Stimulated activated CD8-positive, alpha-beta memory T cell treated with anti-CD3 and anti-CD28 coated beads, Interleukin-15, amount 100 ng/mL, for 48 hours (primary cell): ENCODE results near the gene SPATA25.
A peak's percentile ranks its signal among the peaks of the same experiment; 100 is the strongest.

ENCODE experiments used
- DNase-seq, 2 donors: peaks; one replicate each; pipeline ENCODE4 v3.0.0-alpha.2; 2020; ENCODE audit warnings: low read depth in 2 of 2

Gene SPATA25

DNA sequence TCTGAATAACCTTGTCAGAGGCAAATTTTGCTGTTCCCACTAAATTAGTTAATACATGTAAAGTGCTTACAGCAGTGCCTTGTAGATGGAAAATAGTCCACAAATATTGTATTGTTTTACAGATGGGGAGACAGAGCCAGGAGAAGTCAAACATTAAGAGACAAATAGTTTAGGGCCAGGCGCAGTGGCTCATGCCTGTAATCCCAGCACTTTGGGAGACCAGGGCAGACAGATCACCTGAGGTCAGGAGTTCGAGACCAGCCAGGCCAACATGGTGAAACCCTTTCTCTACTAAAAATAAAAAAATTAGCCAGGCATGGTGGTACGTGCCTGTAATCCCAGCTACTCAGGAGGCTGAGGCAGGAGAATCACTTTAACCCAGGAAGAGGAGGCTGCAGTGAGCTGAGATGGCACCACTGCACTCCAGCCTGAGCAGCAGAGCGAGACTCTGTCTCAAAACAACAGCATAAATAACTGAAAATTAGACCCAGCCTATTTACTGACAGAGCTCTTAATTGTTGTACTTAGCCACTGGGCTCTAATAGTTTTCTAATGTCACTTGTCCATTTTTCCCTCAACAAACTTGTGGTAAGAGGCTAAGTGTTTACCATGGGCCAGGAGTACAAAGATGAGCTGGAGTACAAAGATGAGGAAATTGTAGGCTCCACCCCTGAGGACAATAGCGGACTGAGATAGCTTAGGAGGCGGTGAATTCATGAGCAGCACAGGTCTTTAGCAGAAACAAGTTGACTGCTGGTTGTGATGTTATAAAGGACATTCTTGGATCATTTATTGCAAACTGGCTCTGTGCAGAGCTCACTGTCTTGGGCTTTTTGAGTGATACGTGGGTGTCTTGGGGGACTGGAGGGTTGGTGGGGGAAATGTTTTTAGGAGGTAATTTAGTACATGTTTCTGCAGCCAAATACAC, 23.6 kb downstream of the SPATA25 start:
- no peak for DNase-seq

DNA sequence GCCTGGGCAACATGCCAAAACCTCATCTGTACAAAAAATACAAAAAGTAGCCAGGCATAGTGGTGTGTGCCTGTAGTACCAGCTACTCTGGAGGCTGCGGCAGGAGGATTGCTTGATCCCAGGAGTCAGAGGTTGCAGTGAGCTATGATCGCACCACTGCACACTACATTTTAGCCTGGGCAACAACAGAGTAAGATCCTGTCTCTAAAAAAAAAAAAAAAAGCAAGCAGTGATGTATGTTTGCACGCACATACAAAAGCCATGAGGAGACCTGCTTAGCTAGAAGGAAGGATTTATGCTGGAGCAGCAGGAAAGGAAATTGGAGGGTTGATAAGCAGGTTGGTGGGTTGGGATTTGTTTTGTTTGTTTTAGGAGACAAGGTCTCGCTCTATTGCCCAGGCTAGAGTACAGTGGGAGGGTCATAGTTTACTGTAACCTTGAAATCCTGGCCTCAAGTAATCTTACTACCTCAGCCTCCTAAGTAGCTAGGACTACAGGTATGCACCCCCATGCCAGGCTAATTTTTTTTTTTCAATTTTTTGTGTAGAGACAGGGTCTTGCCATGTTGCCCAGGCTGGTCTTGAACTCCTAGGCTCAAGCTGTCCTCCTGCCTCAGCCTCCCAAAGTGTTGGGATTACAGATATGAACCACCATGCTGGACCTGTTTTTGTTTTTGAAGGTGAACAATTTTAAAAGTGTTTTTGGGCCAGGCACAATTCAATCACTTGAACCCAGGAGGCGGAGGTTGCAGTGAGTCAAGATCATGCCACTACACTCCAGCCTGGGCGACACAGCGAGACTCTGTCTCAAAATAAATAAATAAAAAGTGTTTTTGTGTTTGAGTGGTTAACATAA, 26.0 kb downstream of the SPATA25 start:
- no peak for DNase-seq

DNA sequence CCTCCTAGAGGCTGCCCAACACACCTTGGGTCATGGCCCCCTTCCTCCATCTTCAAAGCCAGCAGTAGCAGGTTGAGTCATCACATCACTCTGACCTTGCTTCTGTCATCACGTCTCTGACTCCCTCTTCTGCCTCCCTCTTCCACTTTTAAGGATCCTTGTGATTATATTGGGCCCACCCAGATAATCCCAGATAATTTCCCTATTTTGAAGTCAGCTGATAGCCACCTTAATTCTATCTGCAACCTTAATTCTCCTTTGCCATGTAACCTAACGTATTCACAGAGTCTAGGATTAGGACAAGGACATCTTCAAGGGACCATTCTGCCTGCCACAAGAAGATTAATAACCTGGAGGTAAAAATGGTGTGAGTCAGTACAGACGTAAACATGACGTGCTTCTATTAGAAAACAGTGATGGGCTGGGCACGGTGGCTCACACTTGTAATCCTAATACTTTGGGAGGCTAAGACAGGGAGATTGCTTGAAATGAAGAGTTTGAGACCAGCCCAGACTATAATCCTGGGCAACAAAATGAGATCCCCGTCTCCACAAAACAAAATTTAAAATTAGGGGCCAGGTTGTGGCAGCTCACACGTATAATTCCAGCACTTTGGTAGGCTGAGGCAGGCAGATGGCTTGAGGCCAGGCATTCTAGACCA, 26.7 kb downstream of the SPATA25 start:
- no peak for DNase-seq

DNA sequence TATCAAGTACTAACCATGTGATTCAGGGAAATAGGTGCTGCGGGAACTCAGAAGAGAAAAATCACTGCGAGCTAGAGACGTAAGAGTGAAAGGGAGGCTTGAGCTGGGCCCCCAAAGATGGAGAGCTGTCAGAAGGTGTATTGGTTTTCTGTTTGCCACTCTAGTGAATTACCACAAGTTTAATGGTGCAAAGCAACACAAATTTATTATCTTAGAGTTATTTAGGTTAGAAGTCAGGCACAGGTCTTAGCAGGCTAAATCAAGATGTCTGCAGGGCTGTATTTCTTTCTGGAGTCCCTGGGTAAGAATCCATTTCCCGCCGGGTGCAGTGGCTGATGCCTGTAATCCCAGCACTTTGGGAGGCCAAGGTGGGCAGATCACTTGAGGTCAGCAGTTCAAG, 27.5 kb downstream of the SPATA25 start:
- DNase-seq, result no peak

DNA sequence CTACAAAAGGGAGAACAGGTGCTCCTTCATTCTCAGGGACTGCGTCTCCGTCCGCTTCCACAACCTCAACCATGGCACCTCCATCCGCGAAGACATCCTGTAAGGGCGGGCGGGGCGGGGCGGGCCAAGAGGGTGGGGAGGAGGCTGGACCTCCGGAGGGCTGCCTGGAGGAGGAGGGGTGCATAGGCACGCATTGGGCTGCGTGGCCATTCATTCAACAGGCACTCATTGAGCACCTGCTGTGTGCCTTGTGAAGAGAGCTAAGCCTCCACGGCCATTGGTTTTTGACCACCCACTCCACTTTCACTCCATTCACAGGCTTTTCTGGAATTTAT, 29.6 kb downstream of the SPATA25 start:
- DNase-seq, result peak in 1 of 2 donors; percentile 38

DNA sequence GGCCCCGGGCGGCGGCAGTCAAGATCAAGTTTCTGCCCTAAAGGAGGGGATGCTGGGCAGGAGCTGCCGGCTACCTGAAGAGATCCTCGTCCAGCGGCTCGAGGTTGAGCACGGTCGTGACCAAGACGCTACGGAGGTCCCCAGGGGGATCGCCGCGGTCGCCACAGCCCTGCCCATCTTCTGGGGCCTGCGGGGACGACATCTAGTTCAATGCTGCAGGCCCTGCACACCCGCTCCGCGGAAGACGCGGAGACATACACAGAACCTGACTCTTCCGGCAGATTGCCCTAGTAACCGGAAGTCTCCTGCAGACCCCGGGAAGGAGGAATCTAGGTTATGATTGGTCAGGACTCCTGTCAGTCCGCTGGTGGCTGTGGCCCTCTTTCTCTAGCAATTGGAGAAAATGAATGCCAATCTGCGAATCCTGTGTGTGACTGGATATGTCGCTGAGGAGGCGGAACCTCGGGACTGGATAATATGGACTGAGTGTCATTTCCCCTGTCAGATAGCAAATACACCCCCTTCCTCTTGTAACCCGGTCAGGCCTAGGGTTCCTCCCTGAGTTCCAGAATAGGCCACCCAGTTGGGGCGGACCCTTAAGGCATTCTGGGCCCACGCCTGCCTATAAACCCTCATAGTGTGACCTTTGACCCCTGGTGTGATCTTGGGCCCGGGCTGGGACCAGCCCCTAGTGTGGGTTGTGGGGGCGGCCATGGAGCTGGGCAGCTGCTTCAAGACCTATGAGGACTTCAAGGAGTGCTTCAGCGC, 30.1 kb downstream of the SPATA25 start, which contains the start of the genes ACOT8 and ZSWIM3:
TSS of gene ACOT8 (minus strand) at position 279 of the 768 bp plus-strand sequence. CDS start at position 202, 77 bp downstream.
TSS of gene ZSWIM3 (plus strand) at position 501 of the 768 bp plus-strand sequence. CDS start at position 713, 212 bp downstream.
- DNase-seq, result peak; percentile 89 to 90

DNA sequence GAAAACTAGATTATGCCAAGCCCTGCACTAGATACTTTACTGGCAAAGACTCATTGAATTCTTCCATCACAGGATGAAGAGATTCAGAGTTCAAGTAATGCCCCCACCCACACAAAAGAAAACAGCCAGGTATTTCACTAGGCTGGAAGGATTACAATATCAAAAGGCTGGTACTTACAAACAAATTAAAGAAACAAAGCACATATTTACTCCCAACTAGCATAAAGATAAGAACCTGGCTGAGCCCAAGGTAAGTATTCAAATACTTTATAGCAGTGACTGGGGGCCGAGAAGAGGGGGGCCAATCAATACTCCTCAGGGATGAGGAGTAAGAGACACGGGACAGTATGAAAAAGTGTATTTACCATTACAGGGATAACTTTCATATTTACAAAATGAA, 33.9 kb downstream of the SPATA25 start:
- no peak for DNase-seq

DNA sequence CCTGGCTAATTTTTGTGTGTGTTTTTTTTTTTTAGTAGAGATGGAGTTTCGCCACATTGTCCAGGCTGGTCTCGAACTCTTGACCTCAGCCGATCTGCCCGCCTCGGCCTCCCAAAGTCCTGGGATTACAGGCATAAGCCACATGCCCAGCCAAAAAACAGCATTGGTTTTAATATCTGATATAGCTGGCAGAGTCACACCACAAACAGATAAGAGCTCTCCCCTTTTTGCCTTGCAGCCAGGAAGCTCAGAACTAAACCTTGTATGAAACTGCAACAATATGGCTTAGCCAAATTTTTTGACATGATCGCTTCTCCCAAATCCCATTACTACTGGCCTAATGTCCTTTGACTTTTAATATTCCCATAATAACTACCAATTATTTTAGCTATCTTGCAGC, 35.1 kb downstream of the SPATA25 start:
- no peak for DNase-seq

DNA sequence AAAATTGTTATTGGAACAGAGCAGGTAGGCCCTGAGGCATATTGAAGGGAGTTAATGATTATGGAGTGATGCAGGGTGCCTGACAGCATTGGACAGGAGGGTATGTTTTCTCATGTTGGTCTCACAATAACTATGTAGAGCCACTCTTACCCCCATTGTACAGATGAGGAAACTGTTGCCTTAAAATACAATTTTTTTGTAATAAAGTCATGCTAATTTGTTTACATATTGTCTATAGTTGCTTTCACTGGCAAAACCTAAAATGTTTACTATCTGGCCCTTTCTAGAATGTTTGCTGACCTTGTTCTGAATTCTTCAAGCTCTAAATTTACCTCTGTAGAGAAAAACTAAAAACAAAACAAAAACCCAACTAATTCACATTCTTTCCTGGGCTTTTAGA, 35.9 kb downstream of the SPATA25 start:
- no peak for DNase-seq

DNA sequence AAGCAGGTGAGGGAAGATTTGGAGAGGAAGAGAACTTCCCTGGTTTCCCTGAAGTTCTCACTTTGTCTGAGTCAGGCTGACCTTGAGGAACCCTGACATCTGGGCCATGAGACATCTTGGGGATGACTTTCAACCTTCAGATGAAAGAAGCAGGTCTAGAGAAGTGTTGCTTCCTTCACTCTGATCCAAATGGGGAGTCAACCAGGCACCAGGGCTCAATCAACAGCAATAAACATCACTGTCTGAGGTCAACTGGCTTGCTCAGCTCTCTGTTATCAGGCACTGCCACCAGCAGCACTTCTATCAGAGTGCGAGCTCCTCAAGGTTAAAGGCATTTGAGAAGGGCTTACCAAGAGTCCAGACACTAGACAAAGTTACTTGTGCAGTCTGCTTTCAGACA, 36.5 kb downstream of the SPATA25 start:
- no peak for DNase-seq

DNA sequence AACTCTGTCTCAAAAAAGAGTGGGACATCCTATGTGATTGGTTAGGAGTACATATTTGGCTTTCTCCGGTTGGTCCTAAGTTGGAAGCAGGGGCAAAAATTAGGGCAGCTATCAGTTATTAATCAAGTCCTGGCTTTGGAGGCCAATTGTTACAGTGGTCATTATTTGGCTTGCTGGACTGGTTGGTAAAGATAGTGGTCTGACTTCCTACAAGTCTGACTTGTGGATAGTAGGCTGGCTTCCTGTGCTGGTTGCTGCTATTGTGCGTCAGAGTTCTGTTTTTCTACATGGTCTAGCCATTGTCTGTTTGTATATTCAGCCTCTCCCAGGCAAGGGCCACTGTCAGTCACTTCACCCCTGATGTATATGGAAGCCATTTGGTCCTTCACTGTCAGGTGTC, 37.2 kb downstream of the SPATA25 start:
- DNase-seq, result no peak

DNA sequence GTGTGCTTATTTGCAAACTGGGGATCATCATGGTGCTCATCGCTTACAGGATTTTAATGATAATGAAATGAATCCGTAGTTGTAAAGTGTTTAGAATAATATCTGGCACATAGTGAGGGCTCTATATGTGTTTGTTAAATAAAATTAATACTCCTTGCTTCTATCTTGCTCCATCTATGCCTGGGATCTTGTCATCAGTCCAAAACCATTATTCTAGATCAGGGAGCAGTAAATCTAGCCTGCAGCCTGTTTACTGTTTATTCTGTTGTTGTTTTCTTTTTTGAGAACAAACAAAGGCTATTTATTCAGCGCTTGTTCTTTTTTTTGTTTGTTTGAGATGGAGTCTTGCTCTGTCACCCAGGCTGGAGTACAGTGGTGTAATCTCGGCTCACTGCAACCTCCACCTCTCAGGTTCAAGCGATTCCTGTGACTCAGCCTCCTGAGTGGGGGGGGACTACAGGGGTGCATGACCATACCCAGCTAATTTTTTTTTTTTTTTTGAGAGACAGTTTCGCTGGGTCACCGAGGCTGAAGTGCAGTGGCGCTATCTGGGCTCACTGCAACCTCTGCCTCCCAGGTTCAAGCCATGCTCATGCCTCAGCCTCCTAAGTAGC, 38.3 kb downstream of the SPATA25 start:
- DNase-seq, result no peak

DNA sequence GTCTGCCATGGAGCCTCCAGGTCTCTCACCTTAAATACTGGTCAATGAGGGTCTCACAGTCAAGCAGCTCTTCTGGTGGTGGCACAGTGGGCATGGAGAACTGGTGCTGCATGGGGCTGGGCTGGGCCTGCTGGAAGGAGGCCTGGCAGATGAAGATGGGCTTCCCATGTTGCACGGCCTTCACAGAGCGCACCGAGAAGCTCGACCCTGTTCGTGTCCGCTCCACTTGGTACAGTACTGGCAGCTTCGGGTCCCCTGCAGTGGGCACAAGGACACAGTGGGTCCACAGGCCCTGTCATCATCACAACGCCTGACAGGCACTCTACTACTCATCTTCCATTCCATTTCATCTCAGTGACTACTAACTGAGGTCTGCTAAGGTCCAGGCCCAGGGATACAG, 39.0 kb downstream of the SPATA25 start:
- no peak for DNase-seq

DNA sequence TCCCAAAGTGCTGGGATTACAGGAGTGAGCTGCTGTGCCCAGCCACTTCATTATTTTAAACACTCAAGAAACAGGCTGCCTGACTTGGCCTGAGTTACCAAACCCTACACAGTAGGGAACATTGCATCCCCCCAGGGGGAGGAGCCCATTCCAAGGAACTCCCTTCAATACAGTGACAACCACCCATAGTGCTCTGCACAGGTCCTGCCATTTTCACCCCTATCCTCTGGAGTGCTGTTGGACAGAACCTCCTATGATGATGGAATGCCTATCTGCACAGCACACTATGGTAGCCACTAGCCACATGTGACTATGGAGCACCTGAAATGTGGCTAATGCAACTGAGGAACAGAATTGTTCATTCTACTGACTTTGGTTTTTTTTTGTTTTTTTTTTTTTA, 42.0 kb downstream of the SPATA25 start:
- no peak for DNase-seq

DNA sequence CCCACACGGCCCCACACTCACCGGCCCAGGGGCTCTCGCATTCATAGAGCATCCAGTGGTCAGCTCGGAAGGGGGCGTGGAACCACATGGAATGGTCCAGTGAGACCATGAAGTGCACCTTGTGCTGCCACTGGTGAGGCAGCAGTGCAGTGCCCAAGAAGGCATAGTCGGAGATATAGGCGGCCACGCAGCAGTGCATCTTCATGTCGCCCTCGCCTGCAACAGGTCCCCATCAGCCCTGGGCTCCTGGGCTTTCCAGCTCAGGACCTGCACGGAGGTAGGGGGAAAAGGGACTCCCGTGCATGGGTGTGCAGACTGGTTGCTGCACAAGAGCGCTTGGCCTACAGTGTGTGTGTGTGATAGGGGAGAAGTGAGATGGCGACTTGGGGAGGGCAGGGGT, 43.9 kb downstream of the SPATA25 start:
- DNase-seq, result no peak

DNA sequence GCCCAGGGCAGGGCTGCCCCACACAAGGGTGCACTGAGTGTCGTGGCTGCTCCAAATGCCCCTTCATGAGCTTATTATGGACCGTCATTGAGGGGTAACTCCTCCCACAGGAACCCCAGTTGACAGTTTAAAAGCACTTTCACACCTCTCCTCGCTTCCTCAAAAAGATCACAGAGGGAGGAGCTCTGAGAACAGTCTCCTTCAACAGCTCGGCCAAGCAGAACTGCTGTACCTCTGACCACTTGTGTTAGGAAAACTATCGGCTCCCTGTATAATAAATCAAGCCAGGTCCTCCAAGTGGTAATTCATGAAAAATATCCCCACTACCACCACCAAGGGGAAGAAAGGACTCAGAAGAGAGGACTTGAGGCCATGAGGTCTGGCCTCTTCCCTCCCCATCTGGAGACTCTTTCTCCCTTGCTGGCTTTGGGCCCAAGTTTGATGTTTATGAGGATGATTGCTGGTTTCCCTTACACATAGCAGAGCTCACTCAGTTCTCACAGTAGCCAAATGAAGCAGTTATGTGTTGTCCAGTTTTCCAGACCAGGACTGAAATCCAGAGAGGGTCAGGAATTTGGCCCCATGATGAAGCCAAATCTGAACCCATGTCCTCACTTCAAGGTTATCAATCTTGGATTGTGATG, 45.1 kb downstream of the SPATA25 start:
- no peak for DNase-seq

DNA sequence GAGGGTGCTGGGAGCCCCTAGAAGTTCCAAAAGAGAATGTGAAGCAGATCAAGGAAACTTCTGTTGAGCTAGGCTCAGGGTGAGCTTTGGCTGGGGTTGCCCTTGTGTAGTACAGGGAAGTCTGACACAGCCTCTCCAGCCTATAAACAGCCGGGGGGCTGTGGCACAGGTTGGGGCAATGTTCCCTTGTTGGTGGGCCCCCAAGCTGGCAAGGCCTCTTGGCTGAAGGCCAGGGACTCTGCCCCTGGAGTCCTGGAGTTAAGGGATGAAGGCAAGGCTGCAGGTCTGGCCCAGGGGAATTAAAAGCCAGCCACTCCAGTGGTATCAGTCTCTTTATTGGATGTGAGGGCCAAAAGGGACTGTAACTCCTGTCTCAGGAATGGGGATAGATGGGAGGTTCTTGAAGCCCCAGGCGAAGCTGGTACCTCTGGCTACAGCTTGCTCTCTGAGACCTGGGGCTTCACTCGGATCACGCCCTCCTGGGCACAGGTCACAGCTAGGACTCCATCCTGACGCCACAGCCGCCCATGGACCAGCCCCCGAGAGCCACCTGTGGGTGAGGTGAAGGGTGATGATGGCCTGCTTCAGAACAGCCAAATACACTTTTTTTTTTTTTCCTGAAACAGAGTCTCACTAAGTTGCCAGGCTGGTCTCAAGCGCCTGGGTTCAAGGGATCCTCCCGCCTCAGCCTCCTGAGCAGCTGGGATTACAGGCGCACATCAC, 45.9 kb downstream of the SPATA25 start:
- DNase-seq, result no peak

DNA sequence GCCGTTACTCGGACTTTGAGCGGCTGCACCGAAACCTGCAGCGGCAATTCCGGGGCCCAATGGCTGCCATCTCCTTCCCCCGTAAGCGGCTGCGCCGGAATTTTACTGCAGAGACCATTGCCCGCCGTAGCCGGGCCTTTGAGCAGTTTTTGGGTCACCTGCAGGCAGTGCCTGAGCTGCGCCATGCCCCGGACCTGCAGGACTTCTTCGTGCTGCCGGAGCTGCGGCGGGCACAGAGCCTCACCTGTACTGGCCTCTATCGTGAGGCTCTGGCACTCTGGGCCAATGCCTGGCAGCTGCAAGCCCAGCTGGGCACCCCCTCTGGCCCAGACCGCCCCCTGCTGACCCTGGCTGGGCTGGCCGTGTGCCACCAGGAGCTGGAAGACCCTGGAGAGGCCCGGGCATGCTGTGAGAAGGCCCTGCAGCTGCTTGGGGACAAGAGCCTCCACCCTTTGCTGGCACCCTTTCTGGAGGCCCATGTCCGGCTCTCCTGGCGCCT, 46.7 kb downstream of the SPATA25 start:
- no peak for DNase-seq

DNA sequence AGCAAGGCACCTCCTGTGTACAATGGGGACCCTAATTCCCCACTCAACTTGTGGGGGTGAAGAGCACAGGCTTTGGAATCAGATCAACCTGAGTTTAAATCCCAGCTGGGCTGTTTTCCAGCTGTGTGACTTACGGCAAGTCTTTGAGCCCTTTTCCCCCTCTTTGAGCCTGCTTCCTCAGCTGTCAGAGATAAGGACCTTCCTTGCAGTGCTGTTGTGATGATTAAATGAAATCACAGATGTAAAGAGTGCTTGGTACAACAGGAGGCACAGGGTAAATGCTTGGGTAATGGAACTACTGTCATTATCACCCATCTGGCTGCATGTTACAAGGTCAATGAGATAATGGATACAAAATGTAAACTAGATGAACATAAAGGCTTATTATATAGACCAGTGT, 50.6 kb downstream of the SPATA25 start:
- no peak for DNase-seq
